GM12878 (cell line): Measurements from ENCODE around the gene NIFK. TPM values are rescaled to one million over a fixed set of nuclear protein-coding genes. Genes with fewer than 3 reads are reported as not detected.

Experiments used
- ATAC-seq: fragments of 200-7000 bp; cut with Tn5 transposase; 3 replicates; pipeline ENCODE4 v1.9.1; 2020; ENCODE audit warnings: mild to moderate bottlenecking, moderate library complexity
- BruUV-seq: library from RNA; stranded (reverse); fragments of 400-500 nt; replicated peaks from 2 replicates; lab custom pipeline; 2021; lab: Mats Ljungman, UMichigan
- CTCF ChIA-PET: fragments of 300-600 bp; sonication (Branson Sonifier 250); formaldehyde crosslinking; extraction: SDS; loops from one replicate; lab custom pipeline; 2021; ENCODE audit warnings: inconsistent platforms; lab: Yijun Ruan, JAX
- POLR2A ChIA-PET: fragments of 350-600 bp; formaldehyde crosslinking; extraction: SDS; loops from one replicate; lab custom pipeline; 2021; ENCODE audit warnings: inconsistent platforms; lab: Charles Lee
- RAD21 ChIA-PET: fragments of 300-600 bp; sonication (Branson Sonifier 250); formaldehyde crosslinking; loops from one replicate; lab custom pipeline; 2023; ENCODE audit warnings: antibody characterized with exemption; ENCODE audit not compliant: unreplicated experiment; lab: Charles Lee
- SMC1A ChIA-PET: fragments of 300-600 bp; sonication (Branson Sonifier 250); formaldehyde crosslinking; loops from one replicate; lab custom pipeline; 2023; ENCODE audit not compliant: unreplicated experiment, uncharacterized antibody; lab: Charles Lee
- DNase-seq: peaks from one replicate; pipeline ENCODE4 v3.0.0-alpha.2; 2011; ENCODE audit warnings: low read depth, low spot score
- FAIRE-seq: peaks from 3 replicates; lab custom pipeline; 2011; peaks lifted over from hg19 to GRCh38; lab: Jason Lieb, UNC
- H2AFZ ChIP-seq: 2 replicates; pipeline ENCODE4 v1.6.0; 2011; ENCODE audit warnings: low read depth, low read length, control low read depth; ENCODE audit not compliant: control insufficient read depth
- H3K27ac ChIP-seq: 2 replicates; pipeline ENCODE4 v1.5.1; 2011; ENCODE audit warnings: control low read depth; ENCODE audit not compliant: control insufficient read depth, insufficient read depth
- H3K27me3 ChIP-seq, 2 experiments: replicated peaks in 1 of 2; 2 replicates each; pipeline versions ENCODE4 v1.6.0 to v1.6.1; 2011; ENCODE audit warnings: low read length in 1 of 2; ENCODE audit not compliant: control insufficient read depth in 2 of 2, insufficient read depth in 2 of 2
- H3K36me3 ChIP-seq, 2 experiments: 2 replicates each; pipeline ENCODE4 v1.5.1; 2011; ENCODE audit warnings: low read length in 1 of 2; ENCODE audit not compliant: control insufficient read depth in 2 of 2, insufficient read depth in 2 of 2
- H3K4me1 ChIP-seq: 2 replicates; pipeline ENCODE4 v1.6.1; 2011; ENCODE audit warnings: mild to moderate bottlenecking, low read length, moderate library complexity, mixed read lengths; ENCODE audit not compliant: control insufficient read depth, insufficient read depth
- H3K4me2 ChIP-seq: 2 replicates; pipeline ENCODE4 v1.6.0; 2011; ENCODE audit warnings: control low read depth; ENCODE audit not compliant: control insufficient read depth, insufficient read depth
- H3K4me3 ChIP-seq: fragments of 200-600 bp; sonication (generic); 2 replicates; pipeline ENCODE4 v1.5.1; 2016
- H3K79me2 ChIP-seq: 2 replicates; pipeline ENCODE4 v1.6.0; 2011; ENCODE audit warnings: low read length; ENCODE audit not compliant: control insufficient read depth, insufficient read depth
- H3K9ac ChIP-seq: 2 replicates; pipeline ENCODE4 v1.8.0; 2011; ENCODE audit warnings: low read length, control low read depth, mixed read lengths; ENCODE audit not compliant: control insufficient read depth, insufficient read depth
- H3K9me3 ChIP-seq: replicated peaks from 3 replicates; pipeline ENCODE4 v1.5.1; 2011; ENCODE audit warnings: mild to moderate bottlenecking, low read length; ENCODE audit not compliant: control insufficient read depth, insufficient read depth
- H4K20me1 ChIP-seq: 2 replicates; pipeline ENCODE4 v1.6.0; 2011; ENCODE audit not compliant: control insufficient read depth, insufficient read depth
- ATF3 ChIP-seq: IDR thresholded peaks from 2 replicates; pipeline ENCODE4 v1.6.1; 2011; ENCODE audit warnings: low read depth, mild to moderate bottlenecking, low read length, moderate library complexity, borderline replicate concordance; ENCODE audit errors: extremely low read depth
- CBX3 ChIP-seq: fragments of 200-600 bp; sonication (generic); IDR thresholded peaks from 2 replicates; pipeline ENCODE4 v1.6.1; 2016; ENCODE audit warnings: low read depth, borderline replicate concordance
- CBX5 ChIP-seq: sonication (generic); IDR thresholded peaks from 2 replicates; pipeline ENCODE4 v1.6.1; 2016; ENCODE audit warnings: low read depth, moderate library complexity, mild to moderate bottlenecking, inconsistent platforms
- IKZF2 ChIP-seq, 2 experiments: fragments of 450-650 bp; IDR thresholded peaks; 2 replicates each; pipeline ENCODE4 v1.6.1; 2017; ENCODE audit warnings: mild to moderate bottlenecking in 2 of 2, moderate library complexity in 2 of 2
- MAX ChIP-seq: IDR thresholded peaks from 2 replicates; pipeline ENCODE4 v1.6.1; 2012; ENCODE audit warnings: low read depth, low read length, improper control_type of control experiment
- NKRF ChIP-seq: fragments of 450-650 bp; conservative IDR thresholded peaks from 2 replicates; pipeline ENCODE4 v1.6.1; 2017; ENCODE audit warnings: mild to moderate bottlenecking, moderate library complexity
- RELB ChIP-seq: fragments of 450-650 bp; IDR thresholded peaks from 2 replicates; pipeline ENCODE4 v1.6.1; 2017; ENCODE audit warnings: low read depth, mild to moderate bottlenecking, moderate library complexity
- SMAD5 ChIP-seq: IDR thresholded peaks from 2 replicates; pipeline ENCODE4 v1.6.1; 2016; ENCODE audit warnings: antibody characterized with exemption, low read depth
- SREBF2 ChIP-seq: IDR thresholded peaks from 2 replicates; pipeline ENCODE4 v1.6.1; 2012; ENCODE audit warnings: mild to moderate bottlenecking, low read length
- TAF1 ChIP-seq: IDR thresholded peaks from 2 replicates; pipeline ENCODE4 v1.6.1; 2011; ENCODE audit warnings: mild to moderate bottlenecking, low read depth, low read length, borderline replicate concordance
- TCF12 ChIP-seq: IDR thresholded peaks from 2 replicates; pipeline ENCODE4 v1.6.1; 2011; ENCODE audit warnings: low read depth, mild to moderate bottlenecking, low read length
- TCF3 ChIP-seq: IDR thresholded peaks from 2 replicates; pipeline ENCODE4 v1.6.1; 2012; ENCODE audit warnings: low read depth, mild to moderate bottlenecking, low read length, borderline replicate concordance; ENCODE audit not compliant: insufficient read depth
- ZNF622 ChIP-seq: fragments of 450-650 bp; IDR thresholded peaks from 2 replicates; pipeline ENCODE4 v1.6.1; 2017; ENCODE audit warnings: mild to moderate bottlenecking, inconsistent platforms
- ZNF687 ChIP-seq: fragments of 450-650 bp; IDR thresholded peaks from 2 replicates; pipeline ENCODE4 v1.6.1; 2017; ENCODE audit warnings: mild to moderate bottlenecking, moderate library complexity
- WGBS: methylation state at CpG from one replicate; pipeline ENCODE4 v1.1.6; 2016; ENCODE audit warnings: low lambda C conversion rate; ENCODE audit not compliant: insufficient replicate concordance, insufficient coverage; ENCODE audit errors: missing lambda C conversion rate; 5-methylcytosine and 5-hydroxymethylcytosine counted together
- in situ Hi-C: fragments of 300-500 bp; cut with MboI; formaldehyde crosslinking; loops from 9 replicates; pipeline ENCODE4 v1.14.3; 2018; ENCODE audit warnings: mixed read lengths
- intact Hi-C: fragments of 100-400 bp; cut with micrococcal nuclease; formaldehyde crosslinking; loops from one replicate; pipeline ENCODE4 v1.14.2; 2022; ENCODE audit not compliant: unreplicated experiment
- polyA plus RNA-seq, 11 experiments: library from polyadenylated mRNA; depleted of rRNA in 4 of 11; unstranded in 6 of 11; stranded (reverse) in 5 of 11; fragments of >200 nt; fragmentation: Nextera tagmentation in 4 of 11; fragmentation: Illumina TruSeq in 1 of 11; extraction: Ambion mirVana in 4 of 11; extraction: Trizol in 1 of 11; gene quantifications; 1 replicate in 1 of 11; 2 replicates in 10 of 11; pipeline versions ENCODE4 v1.2.1 to v1.2.3, GENCODE V29; 2011 to 2016; ENCODE audit warnings: inconsistent platforms in 2 of 11, missing spikeins in 2 of 11, low read depth in 1 of 11
- total RNA-seq, 4 experiments: library from RNA; depleted of rRNA in 3 of 4; stranded (reverse); fragments of >200 nt in 3 of 4; fragmentation: Illumina TruSeq in 1 of 4; extraction: Trizol in 1 of 4; gene quantifications; 2 replicates each; pipeline versions ENCODE4 v1.2.1 to v1.2.3, GENCODE V29; 2013 to 2021

Gene NIFK
- total and polyA plus RNA-seq, 10 of the 15 experiments (the other 5 are each of a cell fraction or from before 2014, with no cell fraction given), result 47.2 to 286 (median 157) TPM

GRCh38 chr2:121682396-121683298 is 54.0 kb downstream of the NIFK start:
- H3K4me1 ChIP-seq, result no peaks in the 10 kb centered on the region
- intact Hi-C loops (no loop called here), in situ Hi-C loops (no loop called here)
- H3K4me2 ChIP-seq, result no peak overlapping the region
- DNase-seq (no peak), ATAC-seq (no peak), FAIRE-seq (no peak)
- no peak overlapping the region for H3K9ac ChIP-seq
- H3K9me3 ChIP-seq, result peaks cover 10% of the 10 kb centered on the region
- H3K79me2 ChIP-seq, result no peaks in the 10 kb centered on the region
- CTCF ChIA-PET, result no interaction called here
- no peaks in the 10 kb centered on the region for H3K36me3 ChIP-seq
- no peaks in the 10 kb centered on the region for H4K20me1 ChIP-seq
- no peak overlapping the region for H2AFZ ChIP-seq
- POLR2A ChIA-PET, result no interaction called here
- RAD21 ChIA-PET, result no interaction called here
- no peak overlapping the region for H3K4me3 ChIP-seq
- SMC1A ChIA-PET, result interaction anchor here (1.1 kb wide), 1 partner anchor 16 kb away, joined by 3 read pairs; no protein-coding TSS in a partner anchor
- WGBS, result 65% methylated on average over 14 of the region's 17 CpGs
- no peak overlapping the region for H3K27ac ChIP-seq
- no peaks in the 10 kb centered on the region; a peak in 1 of 4 replicates for H3K27me3 ChIP-seq
- BruUV-seq, result no TSS peak
- TF ChIP-seq SREBF2, result no peak
- no peak for TF ChIP-seq ATF3
- no peak for TF ChIP-seq ZNF687
- TF ChIP-seq TCF3, result no peak
- TF ChIP-seq TAF1, result no peak
- no peak for TF ChIP-seq TCF12
- TF ChIP-seq RELB, result 0 out of 2 replicates have a peak, but pooled peaks have one; percentile 19
- no peak; the same call in 1 of the 2 replicates for TF ChIP-seq CBX3
- TF ChIP-seq MAX, result no peak
- no peak for TF ChIP-seq NKRF
- no peak for TF ChIP-seq SMAD5
- TF ChIP-seq ZNF622, result no peak
- TF ChIP-seq IKZF2 (IDR thresholded peaks at IDR 0.05), result no peak
- peak; percentile 99 for TF ChIP-seq CBX5
